ENCODE results near the gene SMIM44. TPM values are rescaled to one million over a fixed set of nuclear protein-coding genes. Genes with fewer than 3 reads are reported as not detected.

SMIM44 gene
- total and polyA plus RNA-seq, 4 donors: not detected

- H3K4me1 ChIP-seq (ENCODE audit: control insufficient read depth in 1 of 2, insufficient read depth in 2 of 2, low read length in 2 of 2): no peaks in the 10 kb centered on the region
- H3K27me3 ChIP-seq (ENCODE audit: control insufficient read depth in 1 of 2, insufficient read depth in 2 of 2, low read length in 1 of 2): no peaks in the 10 kb centered on the region
- no peaks in the 10 kb centered on the region for H3K36me3 ChIP-seq (ENCODE audit: control insufficient read depth in 1 of 2, insufficient read depth in 2 of 2, low read length in 1 of 2)
- no peak overlapping the region for H3K27ac ChIP-seq (ENCODE audit: low read depth in 1 of 2, low read length in 2 of 2)
- intact Hi-C loops (cut with DNase I): no loop called here
- H3K4me3 ChIP-seq (ENCODE audit: low read length in 2 of 2): no peak overlapping the region
- H3K9me3 ChIP-seq (ENCODE audit: control insufficient read depth, low read length): no peaks in the 10 kb centered on the region
- 83 to 85% methylated on average over 37 of the region's 37 CpGs for WGBS, 2 donors
- ATAC-seq (ENCODE audit: low FRiP score) (no peak), DNase-seq (no peak)
These were observed 37.2 kb upstream of the SMIM44 start for GRCh38 chr19:3520166-3521103.

- 80% methylated on average over 12 to 18 of the region's 18 CpGs for WGBS, 2 donors
- H3K27me3 ChIP-seq (ENCODE audit: control insufficient read depth in 1 of 2, insufficient read depth in 2 of 2, low read length in 1 of 2): no peaks in the 10 kb centered on the region
- ATAC-seq (ENCODE audit: low FRiP score): no peak
- DNase-seq: no peak
- intact Hi-C loops (cut with DNase I): no loop called here
- no peak overlapping the region for H3K27ac ChIP-seq (ENCODE audit: low read depth in 1 of 2, low read length in 2 of 2)
- no peaks in the 10 kb centered on the region for H3K4me1 ChIP-seq (ENCODE audit: control insufficient read depth in 1 of 2, insufficient read depth in 2 of 2, low read length in 2 of 2)
- no peaks in the 10 kb centered on the region for H3K36me3 ChIP-seq (ENCODE audit: control insufficient read depth in 1 of 2, insufficient read depth in 2 of 2, low read length in 1 of 2)
- H3K4me3 ChIP-seq (ENCODE audit: low read length in 2 of 2): no peak overlapping the region
- no peaks in the 10 kb centered on the region for H3K9me3 ChIP-seq (ENCODE audit: control insufficient read depth, low read length)
These were observed 35.9 kb upstream of the SMIM44 start for GRCh38 chr19:3519126-3519525.

DNA sequence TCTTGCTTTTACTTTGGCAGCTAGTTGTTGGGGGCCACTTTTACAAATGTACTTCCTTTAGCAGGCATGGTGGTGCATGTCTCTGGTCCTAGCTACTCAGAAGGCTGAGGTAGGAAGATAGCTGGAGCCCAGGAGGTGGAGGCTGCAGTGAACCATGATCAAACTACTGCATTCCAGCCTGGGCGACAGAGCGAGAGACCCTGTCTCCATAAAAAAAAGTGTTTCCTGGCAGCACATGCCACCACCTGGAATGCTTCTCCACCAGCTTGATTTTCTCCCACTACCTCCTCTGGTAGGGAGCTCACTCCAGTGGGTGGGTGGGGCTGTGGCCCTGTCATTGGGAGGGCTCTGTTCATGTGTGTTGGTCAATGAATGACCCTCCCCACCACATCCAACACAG is 35.4 kb upstream of the SMIM44 start:
- no peak for ATAC-seq (ENCODE audit: low FRiP score)
- WGBS, 2 donors: 41 to 58% methylated on average over 2 of the region's 2 CpGs
- H3K4me1 ChIP-seq (ENCODE audit: control insufficient read depth in 1 of 2, insufficient read depth in 2 of 2, low read length in 2 of 2): no peaks in the 10 kb centered on the region
- intact Hi-C loops (cut with DNase I): no loop called here
- no peak overlapping the region for H3K4me3 ChIP-seq (ENCODE audit: low read length in 2 of 2)
- H3K9me3 ChIP-seq (ENCODE audit: control insufficient read depth, low read length): no peaks in the 10 kb centered on the region
- H3K36me3 ChIP-seq (ENCODE audit: control insufficient read depth in 1 of 2, insufficient read depth in 2 of 2, low read length in 1 of 2): no peaks in the 10 kb centered on the region
- H3K27ac ChIP-seq (ENCODE audit: low read depth in 1 of 2, low read length in 2 of 2): no peak overlapping the region
- DNase-seq: no peak
- no peaks in the 10 kb centered on the region for H3K27me3 ChIP-seq (ENCODE audit: control insufficient read depth in 1 of 2, insufficient read depth in 2 of 2, low read length in 1 of 2)

GRCh38 chr19:3518255-3518654 is 35.0 kb upstream of the SMIM44 start:
- Histone ChIP-seq H3K4me1 (ENCODE audit: control insufficient read depth in 1 of 2, insufficient read depth in 2 of 2, low read length in 2 of 2) (no peaks in the 10 kb centered on the region), H3K27me3 (ENCODE audit: control insufficient read depth in 1 of 2, insufficient read depth in 2 of 2, low read length in 1 of 2) (no peaks in the 10 kb centered on the region), H3K9me3 (ENCODE audit: control insufficient read depth, low read length) (no peaks in the 10 kb centered on the region), H3K36me3 (ENCODE audit: control insufficient read depth in 1 of 2, insufficient read depth in 2 of 2, low read length in 1 of 2) (no peaks in the 10 kb centered on the region), H3K4me3 (ENCODE audit: low read length in 2 of 2) (no peak overlapping the region), H3K27ac (ENCODE audit: low read depth in 1 of 2, low read length in 2 of 2) (no peak overlapping the region)
- ATAC-seq (ENCODE audit: low FRiP score) (no peak), DNase-seq (no peak)
- 67 to 75% methylated on average over 10 of the region's 10 CpGs for WGBS, 2 donors
- intact Hi-C loops (cut with DNase I): no loop called here

- 91 to 99% methylated on average over 2 of the region's 2 CpGs for WGBS, 2 donors
- intact Hi-C loops (cut with DNase I): no loop called here
- DNase-seq: no peak
- H3K36me3 ChIP-seq (ENCODE audit: control insufficient read depth in 1 of 2, insufficient read depth in 2 of 2, low read length in 1 of 2): no peaks in the 10 kb centered on the region
- no peak overlapping the region for H3K27ac ChIP-seq (ENCODE audit: low read depth in 1 of 2, low read length in 2 of 2)
- H3K4me1 ChIP-seq (ENCODE audit: control insufficient read depth in 1 of 2, insufficient read depth in 2 of 2, low read length in 2 of 2): no peaks in the 10 kb centered on the region
- no peak overlapping the region for H3K4me3 ChIP-seq (ENCODE audit: low read length in 2 of 2)
- H3K9me3 ChIP-seq (ENCODE audit: control insufficient read depth, low read length): no peaks in the 10 kb centered on the region
- ATAC-seq (ENCODE audit: low FRiP score): no peak
- H3K27me3 ChIP-seq (ENCODE audit: control insufficient read depth in 1 of 2, insufficient read depth in 2 of 2, low read length in 1 of 2): no peaks in the 10 kb centered on the region
These were observed 34.4 kb upstream of the SMIM44 start for GRCh38 chr19:3517638-3518037.

GRCh38 chr19:3516675-3517207 is 33.5 kb upstream of the SMIM44 start:
- Histone ChIP-seq H3K27me3 (ENCODE audit: control insufficient read depth in 1 of 2, insufficient read depth in 2 of 2, low read length in 1 of 2) (no peaks in the 10 kb centered on the region), H3K36me3 (ENCODE audit: control insufficient read depth in 1 of 2, insufficient read depth in 2 of 2, low read length in 1 of 2) (no peaks in the 10 kb centered on the region)
- no peak for ATAC-seq (ENCODE audit: low FRiP score)

DNA sequence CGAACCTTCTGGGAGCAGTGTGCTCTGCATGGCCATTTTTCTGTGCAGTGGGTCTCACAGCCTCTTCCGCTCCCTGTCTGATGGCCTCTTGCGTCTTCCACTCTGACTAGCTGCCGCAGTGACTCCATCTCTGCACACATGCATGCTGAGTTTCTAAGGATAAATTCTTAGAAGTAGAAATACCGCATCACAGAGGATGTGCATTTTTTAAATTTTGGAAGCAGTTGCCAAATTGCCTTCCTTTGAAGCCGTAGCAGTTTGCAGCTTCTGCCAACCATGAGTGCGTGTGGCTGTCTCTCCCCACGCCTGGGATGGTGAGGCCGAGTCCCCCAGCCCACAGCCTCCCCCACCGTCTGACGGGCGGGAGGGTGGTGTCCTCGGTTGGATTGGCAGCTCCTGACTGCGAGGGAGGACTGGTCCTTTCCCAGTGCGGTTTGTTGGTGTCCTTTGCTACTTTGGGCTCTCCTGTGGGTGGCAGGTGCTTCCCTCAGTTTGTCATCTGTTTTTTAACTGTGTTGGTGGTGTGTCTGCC is 32.7 kb upstream of the SMIM44 start:
- Histone ChIP-seq H3K4me3 (ENCODE audit: low read length in 2 of 2) (no peak overlapping the region), H3K4me1 (ENCODE audit: control insufficient read depth in 1 of 2, insufficient read depth in 2 of 2, low read length in 2 of 2) (no peaks in the 10 kb centered on the region), H3K9me3 (ENCODE audit: control insufficient read depth, low read length) (no peaks in the 10 kb centered on the region), H3K27me3 (ENCODE audit: control insufficient read depth in 1 of 2, insufficient read depth in 2 of 2, low read length in 1 of 2) (no peaks in the 10 kb centered on the region), H3K36me3 (ENCODE audit: control insufficient read depth in 1 of 2, insufficient read depth in 2 of 2, low read length in 1 of 2) (no peaks in the 10 kb centered on the region), H3K27ac (ENCODE audit: low read depth in 1 of 2, low read length in 2 of 2) (no peak overlapping the region)
- DNase-seq (no peak), ATAC-seq (ENCODE audit: low FRiP score) (no peak)
- WGBS, 2 donors: 72 to 79% methylated on average over 15 of the region's 15 CpGs
- intact Hi-C loops (cut with DNase I): no loop called here

More at GRCh38 chr19:3516675-3517207, 33.5 kb upstream of the SMIM44 start:
- DNase-seq: no peak
- Histone ChIP-seq H3K4me3 (ENCODE audit: low read length in 2 of 2) (no peak overlapping the region), H3K27ac (ENCODE audit: low read depth in 1 of 2, low read length in 2 of 2) (no peak overlapping the region), H3K4me1 (ENCODE audit: control insufficient read depth in 1 of 2, insufficient read depth in 2 of 2, low read length in 2 of 2) (no peaks in the 10 kb centered on the region), H3K9me3 (ENCODE audit: control insufficient read depth, low read length) (no peaks in the 10 kb centered on the region)
- WGBS, 2 donors: 19 to 33% methylated on average over 15 of the region's 15 CpGs
- intact Hi-C loops (cut with DNase I): no loop called here

DNA sequence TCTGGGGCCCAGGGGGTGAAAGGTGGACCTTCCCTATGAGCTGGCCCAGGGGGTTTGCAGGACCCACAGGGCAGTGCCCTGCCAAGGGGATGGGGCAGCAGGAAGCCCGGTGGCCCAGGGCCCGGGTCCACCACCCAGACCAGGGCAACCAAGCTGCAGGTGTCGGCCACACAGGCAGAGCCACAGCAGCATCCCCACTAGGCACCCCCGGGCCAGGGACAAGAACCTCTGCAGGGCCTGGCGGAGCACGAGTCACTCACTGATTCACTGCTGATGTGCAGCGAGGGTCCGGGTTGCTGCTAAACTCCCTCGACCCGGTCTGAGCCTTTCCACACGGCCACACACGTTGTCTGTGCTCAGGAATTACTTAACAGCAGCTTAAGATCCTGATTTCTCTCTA is 31.7 kb upstream of the SMIM44 start:
- WGBS, 2 donors: 90 to 91% methylated on average over 12 of the region's 12 CpGs
- no peaks in the 10 kb centered on the region for H3K4me1 ChIP-seq (ENCODE audit: control insufficient read depth in 1 of 2, insufficient read depth in 2 of 2, low read length in 2 of 2)
- ATAC-seq (ENCODE audit: low FRiP score) (no peak), DNase-seq (no peak)
- H3K27me3 ChIP-seq (ENCODE audit: control insufficient read depth in 1 of 2, insufficient read depth in 2 of 2, low read length in 1 of 2): no peaks in the 10 kb centered on the region
- H3K4me3 ChIP-seq (ENCODE audit: low read length in 2 of 2): no peak overlapping the region
- intact Hi-C loops (cut with DNase I): no loop called here
- no peaks in the 10 kb centered on the region for H3K36me3 ChIP-seq (ENCODE audit: control insufficient read depth in 1 of 2, insufficient read depth in 2 of 2, low read length in 1 of 2)
- H3K27ac ChIP-seq (ENCODE audit: low read depth in 1 of 2, low read length in 2 of 2): no peak overlapping the region
- no peaks in the 10 kb centered on the region for H3K9me3 ChIP-seq (ENCODE audit: control insufficient read depth, low read length)

Measured in aorta (tissue), 5 donors.